ENCODE data around the gene BIRC2. TPM values are rescaled to one million over a fixed set of nuclear protein-coding genes. Genes with fewer than 3 reads are reported as not detected.

Gene BIRC2
- total and polyA plus RNA-seq, 2 of the 4 experiments (the other 2 are of a cell fraction), result 48.0 to 204 TPM

DNA sequence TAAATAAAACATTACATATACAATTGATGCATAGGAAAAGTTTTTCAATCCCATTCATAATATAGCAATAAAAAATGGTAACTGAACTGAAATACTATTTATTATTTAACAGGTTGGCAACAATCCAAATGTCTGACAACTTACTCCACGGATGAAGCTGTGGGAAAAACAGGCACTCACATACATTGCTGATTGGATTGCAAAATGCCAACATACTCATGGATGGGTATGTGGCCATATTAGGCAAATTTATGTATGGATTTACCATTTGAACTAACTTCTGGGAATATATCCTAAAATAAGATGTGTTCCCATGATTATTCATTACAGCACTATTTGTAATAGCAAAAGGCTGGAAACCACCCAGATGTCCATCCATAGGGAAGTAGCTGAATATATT lies 3.2 kb upstream of the BIRC2 start:
- peak; percentile 54 for DNase-seq
- Histone ChIP-seq H3K4ac (ENCODE audit: low read depth, low read length) (peak overlapping the region; percentile 48; the same call in 1 of the 2 replicates), H3K9me3 (ENCODE audit: control insufficient read depth, insufficient read depth, low read length) (no peaks in the 10 kb centered on the region), H4K5ac (ENCODE audit: low read depth, low read length) (no peak overlapping the region), H3K9me1 (ENCODE audit: insufficient read depth, low read length) (0 out of 2 replicates have a peak, but pooled peaks cover 1% of the 10 kb centered on the region), H3K4me1 (ENCODE audit: control insufficient read depth, insufficient read depth, low read length) (no peaks in the 10 kb centered on the region; the same call in 1 of the 2 replicates), H3K4me2 (ENCODE audit: low read depth, low read length) (no peak overlapping the region), H3K27me3 (ENCODE audit: control insufficient read depth, insufficient read depth, low read length) (no peaks in the 10 kb centered on the region), H3K9ac (ENCODE audit: low read depth, low read length) (no peak overlapping the region), H4K20me1 (ENCODE audit: insufficient read depth, low read length) (peaks cover under 1% of the 10 kb centered on the region; the same call in 1 of the 2 replicates), H3K14ac (replicated peaks; ENCODE audit: low read depth, low read length) (peak overlapping the region; percentile 86), H2AFZ (replicated peaks; ENCODE audit: low read length, poor library complexity) (no peak overlapping the region), H4K8ac (ENCODE audit: low read depth in 2 of 2, low read length in 2 of 2) (0 out of 4 replicates have a peak overlapping the region, but pooled peaks of 1 of the 2 experiments have one; percentile 13), H3K56ac (ENCODE audit: extremely low read depth, insufficient read depth, low read length) (no peak overlapping the region), H2BK120ac (ENCODE audit: low read depth, low read length) (peak overlapping the region; percentile 70; the same call in 1 of the 2 replicates), H2BK15ac (ENCODE audit: low read depth, low read length) (peak overlapping the region; percentile 69; the same call in 1 of the 3 replicates), H3K4me3 (ENCODE audit: insufficient read depth, low read depth, low read length) (no peak overlapping the region), H2AK5ac (ENCODE audit: low read depth, low read length) (peak overlapping the region; percentile 77; the same call in 1 of the 2 replicates), H3K36me3 (ENCODE audit: control insufficient read depth, insufficient read depth, low read length) (no peaks in the 10 kb centered on the region), H3K27ac (ENCODE audit: insufficient read depth, low read length) (no peak overlapping the region), H2BK20ac (ENCODE audit: low read depth, low read length) (peak overlapping the region; percentile 27; the same call in 1 of the 2 replicates), H3K18ac (ENCODE audit: low read depth, low read length) (no peak overlapping the region), H3K79me1 (ENCODE audit: low read depth in 1 of 2, low read length in 2 of 2) (peaks cover 0 to 14% of the 10 kb centered on the region in 2 experiments; a peak in 1 of 4 replicates), H4K91ac (ENCODE audit: insufficient read depth, low read depth, low read length) (no peak overlapping the region), H3K23ac (ENCODE audit: low read depth, low read length) (no peak overlapping the region; the same call in 1 of the 2 replicates), H2BK5ac (ENCODE audit: low read depth, low read length, poor library complexity, severe bottlenecking) (peak overlapping the region; percentile 61), H2AK9ac (replicated peaks; ENCODE audit: low read depth, low read length, poor library complexity) (no peak overlapping the region)
- intact Hi-C loops (cut with micrococcal nuclease) (no loop called here), dilution Hi-C loops (cut with HindIII; ENCODE audit: low sequenced_read_pairs, unreplicated experiment) (no loop called here), in situ Hi-C loops (cut with MboI; ENCODE audit: low sequenced_read_pairs) (no loop called here)
- ChIA-PET POLR2A (ENCODE audit: unreplicated experiment) (no interaction called here), CTCF (no interaction called here)
- no TSS peak for BruUV-seq (replicated peaks)
- no peak for ATAC-seq (ENCODE audit: low read depth)
- TF ChIP-seq MAZ (IDR thresholded peaks at IDR 0.05; ENCODE audit: borderline replicate concordance, low read depth, low read length) (no peak), CEBPB (IDR thresholded peaks at IDR 0.05; ENCODE audit: low read depth, low read length) (peak; percentile 49; the same call in 1 of the 2 replicates)
- TF ChIP-seq, protein P1, sequence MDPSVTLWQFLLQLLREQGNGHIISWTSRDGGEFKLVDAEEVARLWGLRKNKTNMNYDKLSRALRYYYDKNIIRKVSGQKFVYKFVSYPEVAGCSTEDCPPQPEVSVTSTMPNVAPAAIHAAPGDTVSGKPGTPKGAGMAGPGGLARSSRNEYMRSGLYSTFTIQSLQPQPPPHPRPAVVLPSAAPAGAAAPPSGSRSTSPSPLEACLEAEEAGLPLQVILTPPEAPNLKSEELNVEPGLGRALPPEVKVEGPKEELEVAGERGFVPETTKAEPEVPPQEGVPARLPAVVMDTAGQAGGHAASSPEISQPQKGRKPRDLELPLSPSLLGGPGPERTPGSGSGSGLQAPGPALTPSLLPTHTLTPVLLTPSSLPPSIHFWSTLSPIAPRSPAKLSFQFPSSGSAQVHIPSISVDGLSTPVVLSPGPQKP (IDR thresholded peaks at IDR 0.05; ENCODE audit: borderline replicate concordance, low read depth, low read length), result no peak
- WGBS, 2 experiments (ENCODE audit: extremely low coverage in 2 of 2, insufficient read length in 1 of 2), result no CpG with 5 or more reads among the region's 1 CpG
